ENCODE measurements around the gene PRRX2. TPM values are rescaled to one million over a fixed set of nuclear protein-coding genes. Genes with fewer than 3 reads are reported as not detected.
A peak's percentile ranks its signal among the peaks of the same experiment; 100 is the strongest.

Gene PRRX2
- total and polyA plus RNA-seq, 12 donors = 0.21 to 3.0 (median 0.45) TPM

GRCh38 chr9:129713402-129713679, 47.9 kb downstream of the PRRX2 start:
- WGBS, 2 donors = 91 to 94% methylated on average over 10 of the region's 10 CpGs
- peak overlapping the region in 4 of 10 donors; percentile 60 to 76 (median 68) for H3K27ac ChIP-seq
- ATAC-seq (no peak), DNase-seq (no peak)
- no peaks in the 10 kb centered on the region for H3K36me3 ChIP-seq
- TF ChIP-seq CTCF (IDR thresholded peaks at IDR 0.05) = no peak
- H3K4me3 ChIP-seq = no peak overlapping the region
- H3K27me3 ChIP-seq = peaks cover 0 to 17% (median 0%) of the 10 kb centered on the region in 7 donors
- H3K4me1 ChIP-seq = peaks cover 0 to 32% (median 3%) of the 10 kb centered on the region in 9 donors
- no peaks in the 10 kb centered on the region for H3K9me3 ChIP-seq
- intact Hi-C loops (cut with DNase I) = no loop called here

GRCh38 chr9:129714511-129715061, 49.1 kb downstream of the PRRX2 start:
- Histone ChIP-seq H3K27ac (no peak overlapping the region), H3K27me3 (peaks cover 0 to 17% (median 0%) of the 10 kb centered on the region in 7 donors), H3K4me1 (peaks cover 0 to 32% (median 3%) of the 10 kb centered on the region in 9 donors), H3K4me3 (no peak overlapping the region), H3K36me3 (no peaks in the 10 kb centered on the region), H3K9me3 (no peaks in the 10 kb centered on the region)
- DNase-seq (no peak), ATAC-seq (no peak)
- TF ChIP-seq CTCF (IDR thresholded peaks at IDR 0.05) = no peak
- WGBS, 2 donors = 81 to 88% methylated on average over 15 of the region's 15 CpGs
- intact Hi-C loops (cut with DNase I) = loop anchor here in 1 of 10 donors (5.0 kb wide), 1 partner anchor 62 kb away; no protein-coding TSS in a partner anchor

- no peaks in the 10 kb centered on the region for H3K9me3 ChIP-seq
- WGBS, 2 donors = 54 to 57% methylated on average over 5 of the region's 5 CpGs
- H3K27ac ChIP-seq = peak overlapping the region in 5 of 10 donors; percentile 60 to 76 (median 67)
- peaks cover 0 to 32% (median 3%) of the 10 kb centered on the region in 9 donors for H3K4me1 ChIP-seq
- no peaks in the 10 kb centered on the region for H3K36me3 ChIP-seq
- no peak overlapping the region for H3K4me3 ChIP-seq
- TF ChIP-seq CTCF (IDR thresholded peaks at IDR 0.05) = no peak
- intact Hi-C loops (cut with DNase I) = loop anchor here in 1 of 10 donors (5.0 kb wide), 1 partner anchor 64 kb away; no protein-coding TSS in a partner anchor
- ATAC-seq (peak in 6 of 8 donors; percentile 48 to 85 (median 76)), DNase-seq (peak in 1 of 2 donors; percentile 38)
- peaks cover 0 to 17% (median 0%) of the 10 kb centered on the region in 7 donors for H3K27me3 ChIP-seq
These were observed 50.6 kb downstream of the PRRX2 start for GRCh38 chr9:129716091-129716490.

GRCh38 chr9:129717991-129718390, 52.5 kb downstream of the PRRX2 start:
- Histone ChIP-seq H3K27ac (no peak overlapping the region), H3K9me3 (no peaks in the 10 kb centered on the region), H3K27me3 (peaks cover 0 to 6% (median 0%) of the 10 kb centered on the region in 7 donors), H3K36me3 (no peaks in the 10 kb centered on the region), H3K4me3 (no peak overlapping the region), H3K4me1 (peaks cover 0 to 19% (median 0%) of the 10 kb centered on the region in 9 donors)
- ATAC-seq = no peak
- TF ChIP-seq CTCF (IDR thresholded peaks at IDR 0.05) = no peak
- no peak for DNase-seq
- 85 to 92% methylated on average over 5 of the region's 5 CpGs for WGBS, 2 donors
- intact Hi-C loops (cut with DNase I) = loop anchor here in 1 of 10 donors (5.0 kb wide), 1 partner anchor 66 kb away; no protein-coding TSS in a partner anchor
